HL-60/S4 (cell line): Measurements from ENCODE around the gene ECE1.

ENCODE experiments used
- in situ Hi-C: fragments of 300-500 bp; cut with MboI; formaldehyde crosslinking; loops from 2 replicates; pipeline ENCODE4 v1.14.3; 2022; ENCODE audit warnings: low sequenced_read_pairs

The ECE1 gene

GRCh38 chr1:21234779-21235178, 55.5 kb downstream of the ECE1 start:
- in situ Hi-C loops: loop anchor here (25.0 kb wide), 2 partner anchors 728 to 1178 kb away; no protein-coding TSS in a partner anchor

GRCh38 chr1:21233490-21233889, 56.8 kb downstream of the ECE1 start:
- in situ Hi-C loops: loop anchor here (25.0 kb wide), 2 partner anchors 729 to 1179 kb away; no protein-coding TSS in a partner anchor

DNA sequence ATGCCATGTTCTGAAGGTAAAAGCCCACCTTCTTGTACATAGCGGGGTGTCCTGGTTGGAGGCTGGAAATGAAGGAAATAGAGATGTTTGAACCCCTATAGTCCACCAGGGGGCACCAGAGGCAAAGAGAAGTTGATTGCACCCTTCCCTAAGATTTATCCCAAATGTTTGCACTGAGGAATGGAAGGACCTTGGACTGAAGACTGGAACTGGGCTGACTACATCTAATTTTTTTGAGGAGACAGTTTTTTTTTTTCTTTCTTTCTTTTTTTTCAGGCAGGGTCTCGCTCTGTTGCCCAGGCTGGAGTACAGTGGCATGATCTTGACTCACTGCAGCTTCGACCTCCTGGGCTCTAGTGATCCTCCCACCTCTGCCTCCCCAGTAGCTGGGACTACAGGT, 58.2 kb downstream of the ECE1 start:
- in situ Hi-C loops: loop anchor here (25.0 kb wide), 2 partner anchors 730 to 1180 kb away; no protein-coding TSS in a partner anchor

DNA sequence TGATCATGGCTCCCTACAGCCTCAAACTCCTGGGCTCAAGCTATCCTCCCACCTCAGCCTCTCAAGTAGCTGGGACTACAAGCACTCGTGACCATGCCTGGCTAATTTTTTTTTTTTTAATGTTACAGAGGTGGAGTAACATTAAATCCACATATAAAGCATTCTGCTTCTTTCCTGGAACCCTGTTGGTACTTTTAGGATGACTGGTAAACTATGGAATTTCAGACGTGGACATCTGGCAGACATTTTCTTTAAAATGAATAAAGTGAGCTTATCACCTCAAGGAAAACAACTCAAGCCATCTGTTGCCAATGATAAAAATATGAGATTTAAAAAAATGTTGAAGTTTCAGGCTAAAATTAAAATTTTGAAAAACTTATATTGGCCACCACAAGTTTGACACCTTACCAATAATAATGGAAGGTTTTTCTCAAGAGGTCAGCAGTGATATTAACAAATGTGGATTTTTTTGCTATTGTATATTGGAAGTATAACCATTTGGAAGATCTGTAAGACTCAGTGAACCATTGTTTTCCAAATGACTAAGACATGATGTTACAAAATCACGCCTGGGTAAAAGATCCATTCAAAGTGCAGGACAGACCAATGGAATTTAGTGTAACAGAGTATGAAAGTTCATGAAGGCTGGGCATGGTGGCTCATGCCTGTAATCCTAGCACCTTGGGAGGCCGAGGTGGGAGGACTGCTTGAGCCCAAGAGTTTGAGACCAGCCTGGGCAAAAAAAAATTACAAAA, 60.8 kb downstream of the ECE1 start:
- in situ Hi-C loops: loop anchor here (25.0 kb wide), 2 partner anchors 733 to 1183 kb away; no protein-coding TSS in a partner anchor

GRCh38 chr1:21228224-21228623, 62.0 kb downstream of the ECE1 start:
- in situ Hi-C loops: loop anchor here (25.0 kb wide), 2 partner anchors 734 to 1184 kb away; no protein-coding TSS in a partner anchor

- in situ Hi-C loops: loop anchor here (25.0 kb wide), 2 partner anchors 737 to 1187 kb away; no protein-coding TSS in a partner anchor
Measured at GRCh38 chr1:21225065-21225464, 65.2 kb downstream of the ECE1 start.

GRCh38 chr1:21220815-21221214, 69.4 kb downstream of the ECE1 start:
- in situ Hi-C loops: no loop called here

DNA sequence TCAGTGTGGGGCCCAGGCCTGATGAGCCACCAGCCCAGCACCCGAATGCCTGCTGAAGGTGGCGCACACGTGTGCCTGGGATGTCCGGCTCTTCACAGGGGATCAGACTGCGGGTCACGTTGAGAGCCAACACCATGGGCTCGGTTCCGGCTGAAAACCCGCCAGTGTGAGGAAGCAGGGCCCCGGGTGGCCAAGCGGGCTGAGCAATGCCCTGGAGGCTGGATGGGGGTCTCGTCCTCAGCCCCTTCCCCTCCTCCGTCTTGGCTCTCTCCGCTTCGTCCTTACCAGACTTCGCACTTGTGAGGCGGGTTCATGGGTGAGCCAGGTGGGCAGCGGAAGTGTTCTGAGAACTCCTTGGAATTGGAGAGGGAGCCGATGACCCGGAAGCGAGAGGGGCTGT, 70.6 kb downstream of the ECE1 start:
- in situ Hi-C loops: no loop called here

DNA sequence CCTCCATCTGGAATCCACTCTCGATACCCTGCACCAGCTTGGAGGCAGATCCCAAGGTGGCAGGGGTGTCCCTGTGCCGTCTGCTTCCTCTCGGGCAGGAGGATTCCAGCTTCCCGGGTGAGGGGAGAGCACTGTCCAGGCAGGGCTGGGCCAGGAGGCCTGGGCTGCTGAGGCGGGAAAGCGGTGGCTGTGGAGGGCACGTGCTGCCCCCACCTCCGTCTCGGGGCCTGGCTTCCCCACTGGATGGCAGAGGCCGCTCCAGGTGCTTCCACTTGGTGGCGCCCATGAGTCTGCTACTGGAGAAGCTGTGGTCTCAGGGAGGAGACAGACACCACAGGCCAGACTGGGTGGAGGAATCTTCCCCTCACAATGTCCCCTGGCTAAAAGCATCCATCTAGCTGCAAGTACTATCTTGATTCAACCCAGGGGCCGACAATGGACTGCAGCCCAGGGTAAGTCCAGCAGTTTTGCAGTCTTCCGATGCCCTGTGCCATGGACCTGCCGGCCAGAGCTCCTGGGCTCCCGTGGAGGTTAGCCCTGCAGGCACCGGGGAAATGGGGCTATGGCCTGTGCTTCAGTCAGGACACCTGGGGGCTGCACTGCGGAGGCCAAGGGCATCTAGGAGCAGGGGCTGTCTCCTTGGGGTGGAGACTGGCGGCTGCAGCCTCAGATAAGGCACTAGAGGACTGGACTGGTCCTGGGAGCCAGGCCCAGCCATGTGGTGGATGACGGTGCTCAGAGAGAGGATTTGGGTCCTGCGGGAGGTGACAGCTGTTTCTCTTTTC, 72.3 kb downstream of the ECE1 start:
- in situ Hi-C loops: no loop called here

GRCh38 chr1:21216835-21217811, 73.1 kb downstream of the ECE1 start:
- in situ Hi-C loops: no loop called here

GRCh38 chr1:21212126-21212525, 78.1 kb downstream of the ECE1 start:
- in situ Hi-C loops: no loop called here

GRCh38 chr1:21208137-21208700, 82.0 kb downstream of the ECE1 start:
- in situ Hi-C loops: loop anchor here (10.0 kb wide), 1 partner anchor 513 kb away; no protein-coding TSS in a partner anchor

DNA sequence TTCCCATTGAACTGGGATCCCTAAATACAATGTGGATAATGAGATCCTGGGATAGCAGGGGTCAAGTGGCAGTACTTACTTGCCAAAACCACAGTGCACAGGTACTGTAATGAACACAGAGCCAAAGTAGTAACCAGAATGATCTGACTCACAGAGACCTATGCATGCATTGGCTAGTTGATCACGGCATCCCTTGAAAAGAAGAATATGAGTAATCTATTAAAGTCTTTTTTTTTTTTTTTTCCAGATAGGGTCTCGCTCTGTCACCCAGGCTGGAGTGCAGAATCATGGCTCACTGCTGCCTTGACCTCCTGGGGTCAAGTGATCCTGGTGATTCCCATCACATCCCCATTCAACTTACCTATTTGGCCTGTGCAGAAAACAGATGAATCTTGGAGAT, 84.1 kb downstream of the ECE1 start:
- in situ Hi-C loops: loop anchor here (10.0 kb wide), 1 partner anchor 511 kb away; no protein-coding TSS in a partner anchor

- in situ Hi-C loops: loop anchor here (10.0 kb wide), 1 partner anchor 511 kb away; no protein-coding TSS in a partner anchor
Measured at GRCh38 chr1:21205416-21205815, 84.8 kb downstream of the ECE1 start.

GRCh38 chr1:21201650-21202049, 88.6 kb downstream of the ECE1 start:
- in situ Hi-C loops: loop anchor here (10.0 kb wide), 1 partner anchor 507 kb away; no protein-coding TSS in a partner anchor

DNA sequence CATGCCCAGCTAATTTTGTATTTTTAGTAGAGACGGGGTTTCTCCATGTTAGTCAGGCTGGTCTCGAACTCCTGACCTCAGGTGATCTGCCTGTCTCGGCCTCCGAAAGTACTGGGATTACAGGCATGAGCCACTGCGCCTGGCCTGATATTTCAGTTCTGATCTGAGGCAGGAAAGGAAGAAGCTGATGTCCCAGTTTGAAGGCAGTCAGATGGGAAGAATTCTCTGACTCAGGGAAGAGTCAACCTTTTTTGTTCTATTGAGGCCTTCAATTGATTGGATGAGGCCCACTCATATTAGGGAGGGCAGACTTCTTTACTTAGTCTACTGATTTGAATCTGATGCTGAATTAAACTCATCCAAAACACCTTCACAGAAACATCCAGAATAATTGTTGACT, 89.0 kb downstream of the ECE1 start:
- in situ Hi-C loops: loop anchor here (10.0 kb wide), 1 partner anchor 506 kb away; no protein-coding TSS in a partner anchor

DNA sequence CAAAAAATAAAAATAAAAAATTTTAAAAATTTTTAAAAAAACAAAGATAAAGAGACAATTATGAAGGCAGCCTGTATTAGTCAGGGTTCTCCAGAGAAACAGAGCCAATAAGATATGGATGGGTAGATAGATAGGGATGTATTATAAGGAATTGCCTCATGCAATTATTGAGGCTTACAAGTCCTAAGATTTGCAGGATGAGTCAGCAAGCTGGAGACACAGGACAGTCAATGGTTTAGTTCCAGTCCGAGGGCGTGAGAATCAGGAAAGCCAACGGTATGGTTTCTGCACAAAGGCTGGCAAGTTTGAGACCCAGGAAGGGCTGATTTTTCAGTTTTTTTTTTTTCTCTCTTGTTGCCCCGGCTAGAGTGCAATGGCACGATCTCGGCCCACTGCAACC, 89.5 kb downstream of the ECE1 start:
- in situ Hi-C loops: loop anchor here (10.0 kb wide), 1 partner anchor 506 kb away; no protein-coding TSS in a partner anchor

DNA sequence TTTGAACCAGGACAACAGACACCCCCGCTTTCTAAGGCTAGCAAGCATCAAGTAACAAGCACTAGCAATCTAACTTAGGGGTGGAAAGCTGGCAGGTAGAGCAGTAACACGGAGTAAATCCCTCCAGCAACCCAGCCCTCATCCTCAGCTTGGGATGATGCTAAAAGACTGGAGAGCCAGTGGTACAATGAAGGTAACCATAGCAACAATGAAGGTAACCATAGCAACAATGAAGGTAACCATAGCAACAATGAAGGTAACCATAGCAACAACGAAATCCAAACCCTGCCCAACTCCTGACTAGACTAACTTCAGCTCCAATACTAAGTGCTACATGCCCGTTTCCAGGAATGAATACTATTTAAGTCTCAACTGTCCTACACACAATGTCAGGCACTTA, 91.3 kb downstream of the ECE1 start:
- in situ Hi-C loops: loop anchor here (10.0 to 25.0 kb wide), 2 partner anchors 214 to 687 kb away; partner anchors contain the start of gene MUL1

GRCh38 chr1:21192871-21193270, 97.4 kb downstream of the ECE1 start:
- in situ Hi-C loops: loop anchor here (10.0 to 25.0 kb wide), 2 partner anchors 208 to 681 kb away; partner anchors contain the start of gene MUL1
